Measurements from ENCODE around the gene C9. TPM values are rescaled to one million over a fixed set of nuclear protein-coding genes. Genes with fewer than 3 reads are reported as not detected.

Gene C9
- total RNA-seq, 1 donor from 2014 or later: not detected

DNA sequence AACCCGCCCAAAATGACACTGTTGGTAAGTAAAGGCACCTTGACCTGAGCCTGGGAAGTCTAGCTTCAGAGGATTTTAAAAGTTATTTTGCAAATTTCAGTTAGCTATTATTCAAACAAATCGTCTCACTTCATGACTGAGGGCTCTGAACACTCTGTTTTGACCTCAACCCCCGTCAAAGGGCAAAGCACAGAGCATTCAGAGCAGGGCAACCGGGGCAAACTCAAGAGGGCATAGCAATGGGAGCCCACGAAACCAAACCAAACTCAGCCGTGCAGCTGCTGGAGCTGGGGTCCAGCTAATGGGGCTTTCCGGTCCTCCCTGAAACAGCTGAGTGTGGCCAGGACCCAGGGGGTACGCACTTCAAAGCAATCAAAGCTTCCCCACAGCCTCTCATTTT, 1.6 kb downstream of the C9 start:
- DNase-seq (no peak), ATAC-seq (no peak)
- no peak overlapping the region for H3K4me3 ChIP-seq
- no peaks in the 10 kb centered on the region for H3K9me3 ChIP-seq
- intact Hi-C loops (cut with DNase I): no loop called here
- H3K27ac ChIP-seq: no peak overlapping the region
- H3K27me3 ChIP-seq: no peaks in the 10 kb centered on the region
- H3K4me1 ChIP-seq: no peaks in the 10 kb centered on the region
- H3K36me3 ChIP-seq: no peaks in the 10 kb centered on the region
- TF ChIP-seq, protein P1, sequence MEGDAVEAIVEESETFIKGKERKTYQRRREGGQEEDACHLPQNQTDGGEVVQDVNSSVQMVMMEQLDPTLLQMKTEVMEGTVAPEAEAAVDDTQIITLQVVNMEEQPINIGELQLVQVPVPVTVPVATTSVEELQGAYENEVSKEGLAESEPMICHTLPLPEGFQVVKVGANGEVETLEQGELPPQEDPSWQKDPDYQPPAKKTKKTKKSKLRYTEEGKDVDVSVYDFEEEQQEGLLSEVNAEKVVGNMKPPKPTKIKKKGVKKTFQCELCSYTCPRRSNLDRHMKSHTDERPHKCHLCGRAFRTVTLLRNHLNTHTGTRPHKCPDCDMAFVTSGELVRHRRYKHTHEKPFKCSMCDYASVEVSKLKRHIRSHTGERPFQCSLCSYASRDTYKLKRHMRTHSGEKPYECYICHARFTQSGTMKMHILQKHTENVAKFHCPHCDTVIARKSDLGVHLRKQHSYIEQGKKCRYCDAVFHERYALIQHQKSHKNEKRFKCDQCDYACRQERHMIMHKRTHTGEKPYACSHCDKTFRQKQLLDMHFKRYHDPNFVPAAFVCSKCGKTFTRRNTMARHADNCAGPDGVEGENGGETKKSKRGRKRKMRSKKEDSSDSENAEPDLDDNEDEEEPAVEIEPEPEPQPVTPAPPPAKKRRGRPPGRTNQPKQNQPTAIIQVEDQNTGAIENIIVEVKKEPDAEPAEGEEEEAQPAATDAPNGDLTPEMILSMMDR (IDR thresholded peaks at IDR 0.05): no peak

- H3K36me3 ChIP-seq: no peaks in the 10 kb centered on the region
- TF ChIP-seq, protein P1 (IDR thresholded peaks at IDR 0.05): no peak
- intact Hi-C loops (cut with DNase I): no loop called here
- DNase-seq: no peak
- H3K4me1 ChIP-seq: no peaks in the 10 kb centered on the region
- H3K9me3 ChIP-seq: no peaks in the 10 kb centered on the region
- no peaks in the 10 kb centered on the region for H3K27me3 ChIP-seq
- H3K4me3 ChIP-seq: no peak overlapping the region
- no peak for ATAC-seq
- no peak overlapping the region for H3K27ac ChIP-seq
These were observed 3.0 kb downstream of the C9 start for GRCh38 chr5:39361306-39361705.

DNA sequence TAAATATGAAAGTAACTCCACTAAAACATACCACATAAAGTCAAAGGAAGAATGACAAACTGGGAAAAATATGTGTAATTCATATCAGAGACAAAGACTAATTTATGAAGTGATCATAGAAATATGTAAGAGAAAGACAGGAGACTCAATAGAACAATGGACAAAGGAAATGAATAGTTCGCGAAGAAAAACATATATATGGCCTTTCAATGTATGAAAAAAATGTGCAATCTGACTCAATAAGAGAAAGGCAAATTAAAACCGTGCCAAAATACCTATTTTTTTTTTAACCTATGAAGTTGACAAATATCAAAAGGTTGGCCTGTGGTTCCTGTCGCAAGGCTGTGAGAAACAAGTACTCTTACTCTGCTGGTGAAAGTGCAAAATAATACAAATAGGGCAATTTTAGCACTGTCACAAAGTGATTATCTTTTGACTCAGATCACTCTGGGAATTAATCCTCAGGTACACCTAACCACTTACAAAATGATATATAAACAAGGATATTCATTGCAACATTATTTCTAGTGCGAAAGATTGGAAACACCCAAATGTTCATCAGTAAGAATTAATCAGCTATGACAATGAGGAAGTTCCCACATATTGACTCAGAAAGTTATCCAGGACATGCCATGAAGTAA, 3.7 kb downstream of the C9 start:
- no peak for DNase-seq
- H3K27ac ChIP-seq: no peak overlapping the region
- TF ChIP-seq, protein P1 (IDR thresholded peaks at IDR 0.05): no peak
- H3K36me3 ChIP-seq: no peaks in the 10 kb centered on the region
- intact Hi-C loops (cut with DNase I): no loop called here
- H3K4me1 ChIP-seq: no peaks in the 10 kb centered on the region
- ATAC-seq: no peak
- H3K9me3 ChIP-seq: no peaks in the 10 kb centered on the region
- H3K4me3 ChIP-seq: no peak overlapping the region
- no peaks in the 10 kb centered on the region for H3K27me3 ChIP-seq

DNA sequence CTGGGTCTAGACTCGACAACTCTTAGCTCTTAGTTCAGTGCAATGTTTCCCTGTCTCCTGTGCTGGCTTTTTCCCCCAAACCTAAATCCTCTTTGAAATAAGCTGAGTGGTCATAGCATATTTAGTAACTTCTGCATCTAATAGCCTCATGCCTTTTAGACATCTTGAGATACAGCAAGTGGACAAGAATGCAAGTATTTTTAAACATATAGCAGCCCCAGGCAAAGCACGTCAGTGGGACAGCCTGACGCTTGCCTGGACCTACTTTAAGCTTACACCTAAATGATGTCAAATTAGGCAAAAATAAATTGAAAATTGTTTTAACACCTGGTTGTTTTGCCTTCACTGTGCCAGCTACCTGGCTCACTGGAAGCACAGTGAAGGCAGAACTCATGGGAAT, 8.0 kb downstream of the C9 start:
- Histone ChIP-seq H3K9me3 (no peaks in the 10 kb centered on the region), H3K27me3 (no peaks in the 10 kb centered on the region), H3K4me1 (no peaks in the 10 kb centered on the region), H3K36me3 (no peaks in the 10 kb centered on the region), H3K4me3 (no peak overlapping the region), H3K27ac (no peak overlapping the region)
- ATAC-seq (no peak), DNase-seq (no peak)
- TF ChIP-seq, protein P1 (IDR thresholded peaks at IDR 0.05): no peak
- intact Hi-C loops (cut with DNase I): no loop called here

GRCh38 chr5:39355324-39355723, 9.0 kb downstream of the C9 start:
- H3K9me3 ChIP-seq: no peaks in the 10 kb centered on the region
- no peaks in the 10 kb centered on the region for H3K4me1 ChIP-seq
- intact Hi-C loops (cut with DNase I): no loop called here
- H3K27me3 ChIP-seq: no peaks in the 10 kb centered on the region
- TF ChIP-seq, protein P1 (IDR thresholded peaks at IDR 0.05): no peak
- H3K36me3 ChIP-seq: no peaks in the 10 kb centered on the region
- no peak overlapping the region for H3K4me3 ChIP-seq
- ATAC-seq (no peak), DNase-seq (no peak)
- no peak overlapping the region for H3K27ac ChIP-seq
